A673 (cell line): ENCODE results near the gene MTURN. TPM values are rescaled to one million over a fixed set of nuclear protein-coding genes. Genes with fewer than 3 reads are reported as not detected.

Experiments
- BruUV-seq: library from RNA; stranded (reverse); fragments of 400-500 nt; replicated peaks from 2 replicates; lab custom pipeline; 2021; lab: Mats Ljungman, UMichigan
- CTCF ChIA-PET: fragments of 300-600 bp; sonication (Branson Sonifier 250); formaldehyde crosslinking; loops from one replicate; lab custom pipeline; 2022; ENCODE audit warnings: antibody characterized with exemption; lab: Charles Lee
- POLR2A ChIA-PET: fragments of 300-600 bp; sonication (Branson Sonifier 250); formaldehyde crosslinking; loops from one replicate; lab custom pipeline; 2022; ENCODE audit warnings: antibody characterized with exemption; ENCODE audit not compliant: low non-redundant PET; lab: Charles Lee
- DNase-seq: peaks from one replicate; pipeline ENCODE4 v3.0.0-alpha.2; 2015; ENCODE audit warnings: low spot score
- H3K27ac ChIP-seq: fragments of 200-600 bp; sonication (generic); 2 replicates; pipeline ENCODE4 v1.5.1; 2016; ENCODE audit warnings: mixed run types, low read depth, mild to moderate bottlenecking, mixed read lengths, antibody characterized with exemption, low read length; ENCODE audit not compliant: poor library complexity, severe bottlenecking
- H3K27me3 ChIP-seq: fragments of 200-600 bp; sonication (generic); replicated peaks from 2 replicates; pipeline ENCODE4 v1.6.1; 2017; ENCODE audit warnings: mixed run types, low read depth, mild to moderate bottlenecking, mixed read lengths, antibody characterized with exemption, low read length; ENCODE audit not compliant: insufficient read depth, poor library complexity
- H3K36me3 ChIP-seq: fragments of 200-600 bp; sonication (generic); 2 replicates; pipeline ENCODE4 v1.6.1; 2016; ENCODE audit warnings: mixed run types, mild to moderate bottlenecking, mixed read lengths, antibody characterized with exemption, low read length; ENCODE audit not compliant: insufficient read depth, poor library complexity, severe bottlenecking
- H3K4me1 ChIP-seq: fragments of 200-600 bp; sonication (generic); 2 replicates; pipeline ENCODE4 v1.6.1; 2017; ENCODE audit warnings: mixed run types, mild to moderate bottlenecking, mixed read lengths, antibody characterized with exemption, low read length; ENCODE audit not compliant: insufficient read depth, poor library complexity, severe bottlenecking
- H3K4me3 ChIP-seq: fragments of 200-600 bp; sonication (generic); 2 replicates; pipeline ENCODE4 v1.5.1; 2016; ENCODE audit warnings: low read depth, mixed run types, mild to moderate bottlenecking, mixed read lengths, low read length; ENCODE audit not compliant: poor library complexity, severe bottlenecking
- H3K9me3 ChIP-seq: fragments of 200-600 bp; sonication (generic); 2 replicates; pipeline ENCODE4 v1.6.1; 2016; ENCODE audit warnings: mixed run types, low read depth, mild to moderate bottlenecking, mixed read lengths, antibody characterized with exemption, low read length; ENCODE audit not compliant: poor library complexity, severe bottlenecking
- EZH2 ChIP-seq: fragments of 200-600 bp; sonication (generic); IDR thresholded peaks from 2 replicates; pipeline ENCODE4 v1.6.1; 2017; ENCODE audit warnings: borderline replicate concordance, low read depth, mild to moderate bottlenecking, mixed read lengths, antibody characterized with exemption, low read length; ENCODE audit not compliant: poor library complexity, severe bottlenecking
- intact Hi-C: fragments of 100-400 bp; cut with micrococcal nuclease; formaldehyde crosslinking; loops from one replicate; pipeline ENCODE4 v1.10.0; 2022; ENCODE audit not compliant: unreplicated experiment
- total RNA-seq: library from RNA; stranded (reverse); gene quantifications from 2 replicates; pipeline ENCODE4 v1.2.3, GENCODE V29; 2021
- TF ChIP-seq, protein P1 (sequence below): fragments of 300-800, 200-600 bp; sonication (generic); conservative IDR thresholded peaks from 2 replicates; pipeline ENCODE4 v1.5.1; 2017; ENCODE audit warnings: low read depth, mild to moderate bottlenecking, antibody characterized with exemption, low read length, moderate library complexity, mixed read lengths

Gene MTURN
- total RNA-seq, 1 experiment from 2014 or later: 2.6 TPM

DNA sequence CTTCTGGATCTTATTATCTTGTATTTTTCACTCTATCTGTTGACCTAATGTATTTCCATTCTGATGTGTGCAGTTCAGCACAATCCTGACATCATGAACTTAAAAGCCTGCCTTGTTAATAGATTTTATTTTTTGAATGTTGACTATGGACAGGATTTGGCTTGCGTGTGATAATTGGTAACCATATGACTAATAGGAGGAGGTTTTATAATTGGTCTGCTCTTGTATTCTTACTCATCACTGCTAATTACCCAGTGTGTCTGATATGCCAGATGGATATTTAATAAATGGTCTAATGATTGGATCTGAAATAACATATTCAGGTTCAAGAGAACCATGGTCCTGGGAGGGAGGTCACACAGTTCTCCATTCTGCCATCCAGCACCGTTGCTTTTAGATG, 45.9 kb downstream of the MTURN start:
- no peaks in the 10 kb centered on the region for H3K36me3 ChIP-seq
- ChIA-PET POLR2A (no interaction called here), CTCF (no interaction called here)
- H3K27me3 ChIP-seq: no peaks in the 10 kb centered on the region
- no peak for TF ChIP-seq EZH2
- TF ChIP-seq, protein P1, sequence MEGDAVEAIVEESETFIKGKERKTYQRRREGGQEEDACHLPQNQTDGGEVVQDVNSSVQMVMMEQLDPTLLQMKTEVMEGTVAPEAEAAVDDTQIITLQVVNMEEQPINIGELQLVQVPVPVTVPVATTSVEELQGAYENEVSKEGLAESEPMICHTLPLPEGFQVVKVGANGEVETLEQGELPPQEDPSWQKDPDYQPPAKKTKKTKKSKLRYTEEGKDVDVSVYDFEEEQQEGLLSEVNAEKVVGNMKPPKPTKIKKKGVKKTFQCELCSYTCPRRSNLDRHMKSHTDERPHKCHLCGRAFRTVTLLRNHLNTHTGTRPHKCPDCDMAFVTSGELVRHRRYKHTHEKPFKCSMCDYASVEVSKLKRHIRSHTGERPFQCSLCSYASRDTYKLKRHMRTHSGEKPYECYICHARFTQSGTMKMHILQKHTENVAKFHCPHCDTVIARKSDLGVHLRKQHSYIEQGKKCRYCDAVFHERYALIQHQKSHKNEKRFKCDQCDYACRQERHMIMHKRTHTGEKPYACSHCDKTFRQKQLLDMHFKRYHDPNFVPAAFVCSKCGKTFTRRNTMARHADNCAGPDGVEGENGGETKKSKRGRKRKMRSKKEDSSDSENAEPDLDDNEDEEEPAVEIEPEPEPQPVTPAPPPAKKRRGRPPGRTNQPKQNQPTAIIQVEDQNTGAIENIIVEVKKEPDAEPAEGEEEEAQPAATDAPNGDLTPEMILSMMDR: no peak
- H3K9me3 ChIP-seq: no peaks in the 10 kb centered on the region
- DNase-seq: no peak
- no peak overlapping the region for H3K4me3 ChIP-seq
- no peaks in the 10 kb centered on the region for H3K4me1 ChIP-seq
- intact Hi-C loops: no loop called here
- no peak overlapping the region for H3K27ac ChIP-seq
- BruUV-seq: no TSS peak

DNA sequence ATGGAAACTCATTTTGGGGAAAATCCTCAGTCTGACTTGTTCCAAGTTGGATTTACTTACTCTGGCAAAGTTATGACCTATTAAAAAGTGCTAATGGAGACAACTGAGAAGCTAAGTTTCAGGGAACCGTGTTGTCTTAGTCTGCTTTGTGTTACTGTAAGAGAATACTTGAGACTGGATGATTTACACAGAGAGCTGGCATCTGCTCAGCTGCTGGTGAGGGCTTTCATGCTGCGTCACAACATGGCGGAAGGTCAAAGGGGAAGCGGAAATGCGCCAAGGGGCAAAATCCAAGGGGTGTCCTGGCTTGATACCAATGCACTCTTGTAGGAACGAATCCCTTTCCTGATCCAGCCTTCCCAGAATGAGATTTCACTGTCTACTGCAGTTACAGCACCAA, 46.4 kb downstream of the MTURN start:
- no TSS peak for BruUV-seq

DNA sequence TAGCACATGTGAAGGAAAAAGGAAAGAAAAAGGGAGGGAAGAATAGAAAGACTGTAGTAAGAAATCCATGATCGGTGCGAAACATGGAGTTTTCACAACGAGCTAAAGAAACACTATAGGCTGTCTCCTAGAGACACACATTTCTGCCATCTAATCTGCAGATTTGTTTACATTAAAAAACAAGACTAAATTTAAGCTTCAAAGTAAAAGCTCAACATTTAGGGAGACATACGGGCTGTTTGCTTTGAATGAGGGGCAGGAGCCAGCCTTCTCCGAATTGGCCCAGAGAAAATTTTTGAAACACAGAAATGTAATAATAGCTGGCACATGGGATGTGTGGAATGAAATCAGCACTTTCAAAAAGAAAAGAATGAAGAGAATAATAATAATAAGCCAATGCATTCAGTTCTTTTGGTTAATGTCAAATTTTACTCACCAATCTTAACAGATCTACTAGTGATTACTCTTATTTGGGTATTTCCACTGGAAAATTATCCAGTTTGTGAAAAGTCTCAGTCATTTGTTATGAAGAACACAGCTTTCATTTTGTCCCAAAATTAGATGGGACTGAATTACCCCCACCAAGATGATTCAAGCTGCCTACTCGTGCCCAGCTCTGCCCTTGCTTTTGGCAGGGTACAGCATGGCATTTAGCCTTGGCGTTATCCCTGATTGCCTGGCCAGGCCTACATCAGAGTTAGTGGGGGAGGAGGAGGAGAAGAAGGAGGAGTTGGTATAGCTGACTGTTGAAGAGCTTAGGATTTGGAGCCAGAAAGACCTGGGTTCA, 47.1 kb downstream of the MTURN start:
- POLR2A ChIA-PET: no interaction called here
- TF ChIP-seq EZH2: no peak
- TF ChIP-seq, protein P1: no peak
- no peak for DNase-seq
- no TSS peak for BruUV-seq
- no peak overlapping the region for H3K27ac ChIP-seq
- H3K4me3 ChIP-seq: no peak overlapping the region
- H3K27me3 ChIP-seq: no peaks in the 10 kb centered on the region
- CTCF ChIA-PET: no interaction called here
- no peaks in the 10 kb centered on the region for H3K4me1 ChIP-seq
- no peaks in the 10 kb centered on the region for H3K9me3 ChIP-seq
- no peaks in the 10 kb centered on the region for H3K36me3 ChIP-seq
- intact Hi-C loops: no loop called here

More for the DNA sequence above, 46.4 kb downstream of the MTURN start:
- no peaks in the 10 kb centered on the region for H3K9me3 ChIP-seq
- no peak overlapping the region for H3K4me3 ChIP-seq
- intact Hi-C loops: no loop called here
- H3K4me1 ChIP-seq: no peaks in the 10 kb centered on the region
- CTCF ChIA-PET: no interaction called here
- H3K36me3 ChIP-seq: no peaks in the 10 kb centered on the region
- DNase-seq: no peak
- TF ChIP-seq, protein P1: no peak
- TF ChIP-seq EZH2: no peak
- H3K27ac ChIP-seq: no peak overlapping the region
- POLR2A ChIA-PET: no interaction called here
- no peaks in the 10 kb centered on the region for H3K27me3 ChIP-seq
